Adrenal gland (tissue), 12 donors: ENCODE measurements around the gene TBC1D9B. TPM values are rescaled to one million over a fixed set of nuclear protein-coding genes. Genes with fewer than 3 reads are reported as not detected.
A peak's percentile ranks its signal among the peaks of the same experiment; 100 is the strongest.

ENCODE experiments used
- DNase-seq, 7 donors: peaks; one replicate each; pipeline ENCODE4 v3.0.0-alpha.2; 2019 to 2020
- H3K27ac ChIP-seq, 5 donors: fragments of 200-600 bp; sonication (generic) in 4 of 5; 1 replicate in 3 of 5; 2 replicates in 2 of 5; pipeline versions ENCODE4 v1.5.1 to v1.8.0; 2016 to 2020; ENCODE audit warnings: mild to moderate bottlenecking in 1 of 5
- H3K27me3 ChIP-seq: fragments of 200-600 bp; 2 replicates; pipeline ENCODE4 v1.8.0; 2021
- H3K36me3 ChIP-seq, 2 donors: fragments of 200-600 bp; replicated peaks in 1 of 2; 1 replicate in 1 of 2; 2 replicates in 1 of 2; pipeline versions ENCODE4 v1.5.1 to v1.8.0; 2018 to 2022
- H3K4me1 ChIP-seq, 2 donors: fragments of 200-600 bp; replicated peaks in 1 of 2; 1 replicate in 1 of 2; 2 replicates in 1 of 2; pipeline versions ENCODE4 v1.5.1 to v1.8.0; 2018 to 2021
- H3K4me3 ChIP-seq, 4 donors: fragments of 200-600 bp; sonication (generic) in 3 of 4; one replicate each; pipeline ENCODE4 v1.5.1; 2016 to 2018
- H3K9me3 ChIP-seq, 3 donors: fragments of 200-600 bp; sonication (generic) in 1 of 3; replicated peaks in 1 of 3; 1 replicate in 2 of 3; 2 replicates in 1 of 3; pipeline versions ENCODE4 v1.5.1 to v1.8.0; 2016 to 2021
- POLR2A ChIP-seq, 2 donors: fragments of 450-650 bp; IDR thresholded peaks; one replicate each; pipeline ENCODE4 v1.6.1; 2017; ENCODE audit warnings: antibody characterized with exemption in 2 of 2, mild to moderate bottlenecking in 2 of 2, moderate library complexity in 1 of 2
- WGBS, 4 donors: extraction: QIAGEN DNeasy Blood & Tissue Kit in 2 of 4; methylation state at CpG; one replicate each; pipeline versions ENCODE4 v1.1.5 to v1.1.7; 2013 to 2017; 5-methylcytosine and 5-hydroxymethylcytosine counted together
- intact Hi-C, 2 donors: fragments of 100-400 bp; cut with DNase I; formaldehyde crosslinking; loops; one replicate each; pipeline versions ENCODE4 v1.14.1 to v1.15.0; 2022 to 2023
- polyA plus RNA-seq, 3 donors: library from polyadenylated mRNA; stranded (reverse); fragments of 200-250 nt in 2 of 3; fragments of 350-450 nt in 1 of 3; fragmentation: Illumina TruSeq in 1 of 3; extraction: RNeasy Lipid Tissue Mini Kit (QIAGEN cat#74804) in 1 of 3; gene quantifications; one replicate each; pipeline ENCODE4 v1.2.3, GENCODE V29; 2013 to 2014
- total RNA-seq, 9 donors: library from RNA; depleted of rRNA in 4 of 9; stranded (reverse); fragments of >200 nt in 4 of 9; fragments of 120-200 nt in 1 of 9; fragmentation: NEBNext Ultra II Directional in 1 of 9; extraction: Animal tissue kit (Norgen Biotek cat#: 25700) in 1 of 9; gene quantifications; one replicate each; pipeline versions ENCODE4 v1.1.0 to v1.2.4, GENCODE V29; 2013 to 2023
- TF ChIP-seq, protein P1 (sequence below), 6 experiments: fragments of 450-650 bp in 4 of 6; fragments of 200-600 bp in 2 of 6; sonication (generic) in 1 of 6; IDR thresholded peaks; 1 replicate in 5 of 6; 2 replicates in 1 of 6; pipeline versions ENCODE4 v1.5.1 to v1.8.0; 2016 to 2021; ENCODE audit warnings: antibody characterized with exemption in 6 of 6, mild to moderate bottlenecking in 2 of 6, moderate library complexity in 1 of 6
- donor health status: healthy with polysubstance abuse.
- donor health status: Bipolar disorder and iron deficiency.
- donor health status: DM: yes; HTN: yes; CAD: no.
- donor health status: DM: no; HTN: no; CAD: no.
- donor health status: DM: no; HTN: no; CAD: no.
- donor health status: DM: yes; HTN: yes; CAD: no.

The TBC1D9B gene
- total and polyA plus RNA-seq, 12 donors, result 30.7 to 192 (median 128) TPM

DNA sequence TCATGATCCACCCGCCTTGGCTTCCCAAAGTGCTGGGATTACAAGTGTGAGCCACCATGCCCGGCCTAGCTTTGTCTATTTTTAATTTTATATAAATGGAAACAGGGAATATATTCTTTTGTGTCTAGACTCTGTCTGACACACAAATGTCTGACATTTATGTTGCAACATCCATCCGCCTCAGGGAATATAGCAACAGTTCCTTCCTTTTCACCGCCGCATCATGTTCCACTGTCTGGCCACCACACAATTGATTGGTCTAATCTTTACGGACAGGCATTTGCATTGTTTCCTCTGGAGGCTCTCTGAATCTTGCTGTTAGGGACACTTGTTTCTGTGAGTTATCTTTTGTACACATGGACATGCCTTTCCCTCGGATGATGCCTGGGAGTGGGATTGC, 20.1 kb upstream of the TBC1D9B start:
- no peak for TF ChIP-seq POLR2A (IDR thresholded peaks at IDR 0.05)
- TF ChIP-seq, protein P1, sequence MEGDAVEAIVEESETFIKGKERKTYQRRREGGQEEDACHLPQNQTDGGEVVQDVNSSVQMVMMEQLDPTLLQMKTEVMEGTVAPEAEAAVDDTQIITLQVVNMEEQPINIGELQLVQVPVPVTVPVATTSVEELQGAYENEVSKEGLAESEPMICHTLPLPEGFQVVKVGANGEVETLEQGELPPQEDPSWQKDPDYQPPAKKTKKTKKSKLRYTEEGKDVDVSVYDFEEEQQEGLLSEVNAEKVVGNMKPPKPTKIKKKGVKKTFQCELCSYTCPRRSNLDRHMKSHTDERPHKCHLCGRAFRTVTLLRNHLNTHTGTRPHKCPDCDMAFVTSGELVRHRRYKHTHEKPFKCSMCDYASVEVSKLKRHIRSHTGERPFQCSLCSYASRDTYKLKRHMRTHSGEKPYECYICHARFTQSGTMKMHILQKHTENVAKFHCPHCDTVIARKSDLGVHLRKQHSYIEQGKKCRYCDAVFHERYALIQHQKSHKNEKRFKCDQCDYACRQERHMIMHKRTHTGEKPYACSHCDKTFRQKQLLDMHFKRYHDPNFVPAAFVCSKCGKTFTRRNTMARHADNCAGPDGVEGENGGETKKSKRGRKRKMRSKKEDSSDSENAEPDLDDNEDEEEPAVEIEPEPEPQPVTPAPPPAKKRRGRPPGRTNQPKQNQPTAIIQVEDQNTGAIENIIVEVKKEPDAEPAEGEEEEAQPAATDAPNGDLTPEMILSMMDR (IDR thresholded peaks at IDR 0.05), result no peak
- no peaks in the 10 kb centered on the region for H3K27me3 ChIP-seq
- no peaks in the 10 kb centered on the region for H3K36me3 ChIP-seq
- intact Hi-C loops, result no loop called here
- H3K4me3 ChIP-seq, result no peak overlapping the region
- no peaks in the 10 kb centered on the region for H3K9me3 ChIP-seq
- no peak overlapping the region for H3K27ac ChIP-seq
- H3K4me1 ChIP-seq, result no peaks in the 10 kb centered on the region
- 81 to 91% (median 86%) methylated on average over 7 of the region's 7 CpGs for WGBS, 4 donors
- no peak for DNase-seq

DNA sequence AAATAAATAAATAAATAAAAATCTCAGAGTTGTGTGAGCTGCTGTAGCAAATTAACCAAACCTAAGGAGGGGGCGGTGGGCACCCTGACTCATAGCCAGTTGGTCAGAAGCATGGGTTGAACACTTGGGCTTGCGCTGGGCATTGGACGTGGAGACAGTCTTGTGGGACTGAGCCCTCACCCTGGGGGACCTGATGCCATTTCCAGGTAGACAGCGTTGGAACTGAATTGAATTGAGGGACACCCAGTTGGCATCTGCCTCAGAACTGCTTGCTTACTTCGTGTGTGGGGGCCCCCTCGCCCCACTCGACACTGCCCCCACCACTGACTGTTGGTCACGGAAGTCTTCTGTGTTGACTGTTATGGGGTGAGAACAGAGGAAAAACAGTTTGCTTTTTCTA, 19.0 kb upstream of the TBC1D9B start:
- TF ChIP-seq, protein P1 (IDR thresholded peaks at IDR 0.05), result no peak
- no peak for TF ChIP-seq POLR2A (IDR thresholded peaks at IDR 0.05)
- Histone ChIP-seq H3K4me1 (no peaks in the 10 kb centered on the region), H3K36me3 (no peaks in the 10 kb centered on the region), H3K27me3 (no peaks in the 10 kb centered on the region), H3K4me3 (no peak overlapping the region), H3K9me3 (no peaks in the 10 kb centered on the region), H3K27ac (no peak overlapping the region)
- 90 to 92% (median 91%) methylated on average over 8 of the region's 8 CpGs for WGBS, 4 donors
- no peak for DNase-seq
- intact Hi-C loops, result no loop called here

DNA sequence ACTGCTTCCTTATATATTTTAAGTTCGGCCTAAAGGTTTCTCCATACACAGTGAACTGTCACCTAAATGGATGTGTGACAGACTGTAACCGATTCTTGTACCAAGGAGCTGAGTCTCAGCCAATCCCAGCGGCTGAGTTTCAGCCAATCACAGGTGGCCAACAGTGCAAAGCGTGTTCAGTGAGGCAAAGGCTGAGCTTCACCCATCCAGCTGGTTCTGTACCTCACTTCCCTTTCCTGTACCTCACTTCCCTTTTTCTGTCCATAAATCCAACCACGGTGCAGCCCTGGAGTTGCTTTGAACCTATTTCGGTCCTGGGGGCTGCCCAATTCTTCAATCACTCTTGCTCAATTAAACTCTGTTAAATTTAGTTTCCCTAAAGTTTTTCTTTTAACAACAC, 15.7 kb upstream of the TBC1D9B start:
- 75 to 87% (median 81%) methylated on average over 6 of the region's 6 CpGs for WGBS, 4 donors
- TF ChIP-seq, protein P1 (IDR thresholded peaks at IDR 0.05), result no peak
- no peak for TF ChIP-seq POLR2A (IDR thresholded peaks at IDR 0.05)

DNA sequence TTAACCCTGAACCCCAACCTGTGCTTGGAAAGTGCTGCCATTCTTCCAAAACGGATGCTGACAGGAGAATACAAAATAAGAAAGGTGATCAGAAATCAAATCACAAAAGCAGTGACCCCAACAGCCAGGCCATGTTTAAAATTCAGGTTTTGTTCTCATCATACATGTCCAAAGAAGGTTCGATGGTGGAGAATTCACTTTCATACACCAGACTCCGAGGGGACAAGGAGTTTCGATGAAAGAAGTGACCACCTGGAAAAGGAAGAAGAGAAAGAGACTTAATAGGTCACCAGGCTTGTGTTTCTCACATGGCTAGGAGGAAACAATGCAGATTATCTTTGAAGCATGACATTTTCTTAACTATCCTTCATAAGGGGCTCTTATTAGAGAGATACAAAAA, 12.5 kb upstream of the TBC1D9B start:
- H3K9me3 ChIP-seq, result no peaks in the 10 kb centered on the region
- no peaks in the 10 kb centered on the region for H3K27me3 ChIP-seq
- no peaks in the 10 kb centered on the region for H3K36me3 ChIP-seq
- H3K27ac ChIP-seq, result no peak overlapping the region
- 72 to 86% (median 84%) methylated on average over 4 of the region's 4 CpGs for WGBS, 4 donors
- TF ChIP-seq POLR2A (IDR thresholded peaks at IDR 0.05), result no peak
- TF ChIP-seq, protein P1 (IDR thresholded peaks at IDR 0.05), result no peak
- DNase-seq, result peak in 1 of 7 donors; percentile 13
- intact Hi-C loops, result no loop called here
- H3K4me3 ChIP-seq, result no peak overlapping the region
- no peaks in the 10 kb centered on the region for H3K4me1 ChIP-seq

More for the DNA sequence above, 15.7 kb upstream of the TBC1D9B start:
- Histone ChIP-seq H3K4me1 (no peaks in the 10 kb centered on the region), H3K4me3 (no peak overlapping the region), H3K9me3 (no peaks in the 10 kb centered on the region), H3K27ac (no peak overlapping the region), H3K36me3 (no peaks in the 10 kb centered on the region), H3K27me3 (no peaks in the 10 kb centered on the region)
- intact Hi-C loops, result no loop called here
- peak in 2 of 7 donors; percentile 10 to 22 for DNase-seq
